ENCODE measurements around the gene TIGAR. TPM values are rescaled to one million over a fixed set of nuclear protein-coding genes. Genes with fewer than 3 reads are reported as not detected.

TIGAR gene
- total RNA-seq, 5 donors from 2014 or later (not counting 1 experiment from before 2014, with no cell fraction given) = 6.7 to 11.4 (median 7.5) TPM

- ATAC-seq (replicated peaks in 1 of 4) (no peak), DNase-seq (no peak)
- Mint-ChIP-seq H3K27ac (peak overlapping the region in 1 of 2 donors; percentile 6), H3K36me3 (peaks cover 82% of the 10 kb centered on the region), H3K9me3 (no peaks in the 10 kb centered on the region), H3K4me1 (peaks cover 79 to 92% (median 88%) of the 10 kb centered on the region in 3 donors), H3K4me3 (no peak overlapping the region), H3K27me3 (no peaks in the 10 kb centered on the region)
- peaks cover 40 to 99% of the 10 kb centered on the region in 2 donors for H3K36me3 ChIP-seq (ENCODE audit: control insufficient read depth in 2 of 2, extremely low read depth in 1 of 2, insufficient read depth in 1 of 2, low read length in 1 of 2)
- no peak overlapping the region for H3K27ac ChIP-seq (ENCODE audit: low read length)
- H3K9me3 ChIP-seq = no peaks in the 10 kb centered on the region
- CTCF ChIA-PET = interaction anchor here in 1 of 2 donors (1.3 kb wide), 1 partner anchor 8 kb away, joined by 4 read pairs; no protein-coding TSS in a partner anchor
- peaks cover 10 to 85% of the 10 kb centered on the region in 2 experiments for H3K4me1 ChIP-seq (ENCODE audit: control insufficient read depth in 1 of 2, extremely low read depth in 1 of 2, insufficient read depth in 2 of 2, low read length in 2 of 2)
- no peaks in the 10 kb centered on the region for H3K27me3 ChIP-seq (replicated peaks in 1 of 2; ENCODE audit: control insufficient read depth in 2 of 2, extremely low read depth in 1 of 2, insufficient read depth in 2 of 2, low read length in 1 of 2)
- H3K4me3 ChIP-seq (ENCODE audit: control insufficient read depth in 1 of 2, extremely low read depth in 1 of 2, low read length in 1 of 2) = no peak overlapping the region
- WGBS (ENCODE audit: insufficient coverage) = no CpG with 5 or more reads among the region's 8 CpGs
- POLR2A ChIA-PET = no interaction called here
These were observed 35.9 kb upstream of the TIGAR start for GRCh38 chr12:4285070-4285469.

DNA sequence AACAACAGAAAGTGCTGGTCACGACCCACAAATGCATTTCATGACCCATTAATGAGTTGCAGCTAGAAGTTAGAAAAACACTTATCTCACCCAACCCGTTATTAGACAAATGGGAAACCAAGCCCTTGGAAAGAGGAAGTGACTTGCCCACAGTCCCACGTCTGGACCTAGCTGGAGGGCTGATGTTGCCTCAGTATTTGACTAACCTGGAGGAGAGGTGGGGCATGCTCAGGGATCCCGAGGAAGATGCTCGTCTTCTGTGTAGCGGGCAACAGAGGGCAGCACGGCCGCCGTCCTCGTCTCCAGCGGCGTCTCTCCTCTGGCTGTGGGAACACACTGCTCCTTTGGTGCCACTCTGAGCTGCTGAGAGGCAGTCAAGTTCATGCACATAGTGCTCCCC is 34.8 kb upstream of the TIGAR start:
- ChIA-PET CTCF (interaction anchor here in 1 of 2 donors (1.3 kb wide), 1 partner anchor 10 kb away, joined by 4 read pairs; no protein-coding TSS in a partner anchor), POLR2A (interaction anchor here in 1 of 2 donors (0.5 kb wide), 1 partner anchor 15 kb away, joined by 4 read pairs; no protein-coding TSS in a partner anchor)
- Histone ChIP-seq H3K36me3 (ENCODE audit: control insufficient read depth in 2 of 2, extremely low read depth in 1 of 2, insufficient read depth in 1 of 2, low read length in 1 of 2) (peaks cover 31 to 99% of the 10 kb centered on the region in 2 donors), H3K4me1 (ENCODE audit: control insufficient read depth in 1 of 2, extremely low read depth in 1 of 2, insufficient read depth in 2 of 2, low read length in 2 of 2) (peaks cover 11 to 85% of the 10 kb centered on the region in 2 experiments), H3K27me3 (replicated peaks in 1 of 2; ENCODE audit: control insufficient read depth in 2 of 2, extremely low read depth in 1 of 2, insufficient read depth in 2 of 2, low read length in 1 of 2) (no peaks in the 10 kb centered on the region), H3K27ac (ENCODE audit: low read length) (no peak overlapping the region), H3K4me3 (ENCODE audit: control insufficient read depth in 1 of 2, extremely low read depth in 1 of 2, low read length in 1 of 2) (no peak overlapping the region), H3K9me3 (no peaks in the 10 kb centered on the region)
- H3K27me3 Mint-ChIP-seq = no peaks in the 10 kb centered on the region
- H3K9me3 Mint-ChIP-seq = no peaks in the 10 kb centered on the region
- no peak overlapping the region for H3K4me3 Mint-ChIP-seq
- H3K36me3 Mint-ChIP-seq = peaks cover 80% of the 10 kb centered on the region
- ATAC-seq (replicated peaks in 1 of 4) (no peak), DNase-seq (no peak)
- WGBS (ENCODE audit: insufficient coverage) = 87% methylated on average over 9 of the region's 12 CpGs
- H3K4me1 Mint-ChIP-seq = peaks cover 77 to 90% (median 89%) of the 10 kb centered on the region in 3 donors
- peak overlapping the region; percentile 87 to 89 for H3K27ac Mint-ChIP-seq

- H3K4me3 ChIP-seq (ENCODE audit: control insufficient read depth in 1 of 2, extremely low read depth in 1 of 2, low read length in 1 of 2) = no peak overlapping the region
- CTCF ChIA-PET = no interaction called here
These were observed 34.2 kb upstream of the TIGAR start for GRCh38 chr12:4286771-4287317.

GRCh38 chr12:4287325-4288211 is 33.4 kb upstream of the TIGAR start:
- Mint-ChIP-seq H3K27me3 (no peaks in the 10 kb centered on the region), H3K27ac (peak overlapping the region; percentile 87 to 89), H3K4me1 (peaks cover 84 to 91% (median 90%) of the 10 kb centered on the region in 3 donors), H3K4me3 (peak overlapping the region in 1 of 3 donors; percentile 10), H3K36me3 (peaks cover 77% of the 10 kb centered on the region), H3K9me3 (no peaks in the 10 kb centered on the region)
- peaks cover 16 to 83% of the 10 kb centered on the region in 2 experiments for H3K4me1 ChIP-seq (ENCODE audit: control insufficient read depth in 1 of 2, extremely low read depth in 1 of 2, insufficient read depth in 2 of 2, low read length in 2 of 2)
- ATAC-seq (replicated peaks in 1 of 4) (peak; percentile 10 to 56 (median 42)), DNase-seq (peak in 1 of 35 experiments; percentile 14)
- no peaks in the 10 kb centered on the region for H3K27me3 ChIP-seq (replicated peaks in 1 of 2; ENCODE audit: control insufficient read depth in 2 of 2, extremely low read depth in 1 of 2, insufficient read depth in 2 of 2, low read length in 1 of 2)
- peaks cover 24 to 100% of the 10 kb centered on the region in 2 donors for H3K36me3 ChIP-seq (ENCODE audit: control insufficient read depth in 2 of 2, extremely low read depth in 1 of 2, insufficient read depth in 1 of 2, low read length in 1 of 2)
- no peaks in the 10 kb centered on the region for H3K9me3 ChIP-seq
- WGBS (ENCODE audit: insufficient coverage) = 72% methylated on average over 8 of the region's 18 CpGs
- no peak overlapping the region for H3K4me3 ChIP-seq (ENCODE audit: control insufficient read depth in 1 of 2, extremely low read depth in 1 of 2, low read length in 1 of 2)
- H3K27ac ChIP-seq (ENCODE audit: low read length) = no peak overlapping the region
- POLR2A ChIA-PET = no interaction called here
- CTCF ChIA-PET = no interaction called here

More at GRCh38 chr12:4286771-4287317, 34.2 kb upstream of the TIGAR start:
- ATAC-seq (replicated peaks in 1 of 4) = no peak
- Mint-ChIP-seq H3K36me3 (peaks cover 82% of the 10 kb centered on the region), H3K4me1 (peaks cover 83 to 91% (median 91%) of the 10 kb centered on the region in 3 donors), H3K27me3 (no peaks in the 10 kb centered on the region), H3K4me3 (peak overlapping the region in 1 of 3 donors; percentile 10), H3K27ac (peak overlapping the region; percentile 87 to 89), H3K9me3 (no peaks in the 10 kb centered on the region)
- WGBS (ENCODE audit: insufficient coverage) = 79% methylated on average over 14 of the region's 14 CpGs
- Histone ChIP-seq H3K27me3 (replicated peaks in 1 of 2; ENCODE audit: control insufficient read depth in 2 of 2, extremely low read depth in 1 of 2, insufficient read depth in 2 of 2, low read length in 1 of 2) (no peaks in the 10 kb centered on the region), H3K9me3 (no peaks in the 10 kb centered on the region), H3K27ac (ENCODE audit: low read length) (no peak overlapping the region), H3K4me1 (ENCODE audit: control insufficient read depth in 1 of 2, extremely low read depth in 1 of 2, insufficient read depth in 2 of 2, low read length in 2 of 2) (peaks cover 11 to 83% of the 10 kb centered on the region in 2 experiments), H3K36me3 (ENCODE audit: control insufficient read depth in 2 of 2, extremely low read depth in 1 of 2, insufficient read depth in 1 of 2, low read length in 1 of 2) (peaks cover 29 to 100% of the 10 kb centered on the region in 2 donors)
- POLR2A ChIA-PET = interaction anchor here in 1 of 2 donors (0.5 kb wide), 1 partner anchor 15 kb away, joined by 4 read pairs; no protein-coding TSS in a partner anchor
- no peak for DNase-seq

DNA sequence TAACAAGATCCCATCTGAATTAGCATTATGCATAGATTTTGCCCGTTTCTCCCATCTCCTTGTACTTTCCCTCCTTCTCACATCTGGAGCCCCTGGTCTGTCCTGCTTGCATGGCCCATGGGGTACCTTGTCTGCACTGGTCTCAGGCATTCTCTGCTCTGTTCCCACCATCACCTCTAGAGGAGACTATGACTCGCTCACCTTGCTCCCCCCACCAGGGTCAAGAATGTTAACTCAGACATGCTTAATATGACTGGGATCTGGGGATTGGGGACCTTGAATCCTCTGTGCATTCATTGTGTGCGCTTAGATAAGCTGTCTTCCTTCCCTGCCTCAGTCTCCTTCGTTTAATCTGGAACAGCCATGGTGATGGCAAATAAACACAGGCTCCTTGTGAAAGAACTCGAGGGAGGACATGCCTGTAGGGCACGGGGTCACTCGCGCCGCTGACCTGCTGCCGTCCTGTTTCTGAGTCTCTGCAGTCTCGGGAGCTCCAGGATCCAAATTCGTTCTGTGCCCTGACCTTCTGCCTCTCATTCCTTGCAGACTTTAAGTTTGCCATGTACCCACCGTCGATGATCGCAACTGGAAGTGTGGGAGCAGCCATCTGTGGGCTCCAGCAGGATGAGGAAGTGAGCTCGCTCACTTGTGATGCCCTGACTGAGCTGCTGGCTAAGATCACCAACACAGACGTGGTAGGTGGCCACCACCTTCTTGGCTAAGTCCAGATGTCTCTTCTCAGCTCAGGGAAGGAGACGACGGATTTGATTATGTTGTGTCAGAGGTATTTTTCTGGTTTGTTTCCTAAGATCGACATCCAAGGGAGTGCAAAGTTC is 32.5 kb upstream of the TIGAR start:
- Histone ChIP-seq H3K36me3 (ENCODE audit: control insufficient read depth in 2 of 2, extremely low read depth in 1 of 2, insufficient read depth in 1 of 2, low read length in 1 of 2) (peaks cover 14 to 100% of the 10 kb centered on the region in 2 donors), H3K27me3 (replicated peaks in 1 of 2; ENCODE audit: control insufficient read depth in 2 of 2, extremely low read depth in 1 of 2, insufficient read depth in 2 of 2, low read length in 1 of 2) (no peaks in the 10 kb centered on the region), H3K9me3 (no peaks in the 10 kb centered on the region), H3K27ac (ENCODE audit: low read length) (no peak overlapping the region), H3K4me1 (ENCODE audit: control insufficient read depth in 1 of 2, extremely low read depth in 1 of 2, insufficient read depth in 2 of 2, low read length in 2 of 2) (peaks cover 19 to 82% of the 10 kb centered on the region in 2 experiments), H3K4me3 (ENCODE audit: control insufficient read depth in 1 of 2, extremely low read depth in 1 of 2, low read length in 1 of 2) (no peak overlapping the region)
- Mint-ChIP-seq H3K4me3 (peak overlapping the region in 1 of 3 donors; percentile 14), H3K27ac (peak overlapping the region; percentile 87 to 89), H3K9me3 (no peaks in the 10 kb centered on the region), H3K4me1 (peaks cover 89 to 92% (median 91%) of the 10 kb centered on the region in 3 donors), H3K27me3 (no peaks in the 10 kb centered on the region), H3K36me3 (peaks cover 81% of the 10 kb centered on the region)
- WGBS (ENCODE audit: insufficient coverage) = 87% methylated on average over 16 of the region's 20 CpGs
- ATAC-seq (replicated peaks in 1 of 4) (no peak), DNase-seq (no peak)
- ChIA-PET CTCF (interaction anchor here (0.6 to 1.7 kb wide), 4 partner anchors 10 to 181 kb away, joined by 3 to 7 read pairs (median 6); no protein-coding TSS in a partner anchor), POLR2A (interaction anchor here in 1 of 2 donors (0.6 kb wide), 1 partner anchor 378 kb away, joined by 9 read pairs; no protein-coding TSS in a partner anchor)

All from T-cell (primary cell).